ENCODE data around the gene PPP1R13L.

Gene PPP1R13L, protein sequence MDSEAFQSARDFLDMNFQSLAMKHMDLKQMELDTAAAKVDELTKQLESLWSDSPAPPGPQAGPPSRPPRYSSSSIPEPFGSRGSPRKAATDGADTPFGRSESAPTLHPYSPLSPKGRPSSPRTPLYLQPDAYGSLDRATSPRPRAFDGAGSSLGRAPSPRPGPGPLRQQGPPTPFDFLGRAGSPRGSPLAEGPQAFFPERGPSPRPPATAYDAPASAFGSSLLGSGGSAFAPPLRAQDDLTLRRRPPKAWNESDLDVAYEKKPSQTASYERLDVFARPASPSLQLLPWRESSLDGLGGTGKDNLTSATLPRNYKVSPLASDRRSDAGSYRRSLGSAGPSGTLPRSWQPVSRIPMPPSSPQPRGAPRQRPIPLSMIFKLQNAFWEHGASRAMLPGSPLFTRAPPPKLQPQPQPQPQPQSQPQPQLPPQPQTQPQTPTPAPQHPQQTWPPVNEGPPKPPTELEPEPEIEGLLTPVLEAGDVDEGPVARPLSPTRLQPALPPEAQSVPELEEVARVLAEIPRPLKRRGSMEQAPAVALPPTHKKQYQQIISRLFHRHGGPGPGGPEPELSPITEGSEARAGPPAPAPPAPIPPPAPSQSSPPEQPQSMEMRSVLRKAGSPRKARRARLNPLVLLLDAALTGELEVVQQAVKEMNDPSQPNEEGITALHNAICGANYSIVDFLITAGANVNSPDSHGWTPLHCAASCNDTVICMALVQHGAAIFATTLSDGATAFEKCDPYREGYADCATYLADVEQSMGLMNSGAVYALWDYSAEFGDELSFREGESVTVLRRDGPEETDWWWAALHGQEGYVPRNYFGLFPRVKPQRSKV

DNA sequence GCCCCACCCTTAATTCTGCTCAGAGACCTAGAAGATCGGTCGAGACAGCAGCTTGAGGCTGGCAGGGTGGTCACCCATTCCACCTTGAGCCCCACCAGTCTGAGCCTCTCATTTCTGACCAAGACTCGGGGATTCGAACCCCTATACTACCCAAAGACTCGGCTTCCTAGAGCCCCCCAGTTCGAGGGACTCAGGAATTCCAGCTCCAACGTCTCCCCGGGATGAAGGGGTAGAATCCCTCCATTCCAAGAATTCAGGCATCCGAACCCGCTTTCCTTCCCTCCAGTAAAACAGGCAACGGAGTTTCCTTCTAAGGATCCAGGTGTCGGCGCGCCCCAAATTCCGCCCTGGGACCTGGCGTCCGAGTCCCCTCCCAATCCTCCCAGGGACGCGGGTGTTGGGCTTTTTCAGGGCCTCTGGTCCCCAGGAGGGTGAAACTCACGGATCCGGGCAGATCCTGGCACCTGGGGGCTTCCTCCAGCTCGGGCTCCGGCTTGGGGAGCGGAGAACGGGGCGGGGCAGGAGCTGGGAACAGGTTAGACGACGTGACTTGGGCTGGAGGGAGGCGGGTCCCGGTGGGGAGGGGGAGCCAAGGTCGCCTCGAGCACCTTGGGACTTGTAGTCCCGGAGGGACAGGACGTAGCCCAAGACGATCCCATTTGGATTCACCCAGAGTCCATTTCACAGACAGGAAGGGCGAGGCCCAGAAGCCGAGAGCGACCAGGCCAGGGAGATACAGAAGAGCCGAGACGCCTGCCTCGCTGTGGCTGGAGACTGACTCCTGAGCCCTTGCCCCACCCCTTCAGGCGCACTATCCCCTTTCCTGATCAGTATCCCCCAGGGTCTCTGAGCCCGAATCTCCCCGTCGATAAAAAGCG lies at the start of gene PPP1R13L:
Gene PPP1R13L, minus strand, starts transcription at position 513 of the 878 bp plus-strand sequence. CDS start 6,751 bp downstream, outside the sequence.
- no peaks in the 10 kb centered on the region for H3K9me3 ChIP-seq (ENCODE audit: control insufficient read depth, insufficient read depth, low read length)
- peak within 1 kb of the TSS; percentile 95 for H3K4me3 ChIP-seq (ENCODE audit: low read length)
- peaks cover 52% of the 10 kb centered on the region for H3K4me1 ChIP-seq (ENCODE audit: control insufficient read depth, low read length)
- H3K9me2 ChIP-seq (replicated peaks; ENCODE audit: control insufficient read depth, low read length), result no peaks in the 10 kb centered on the region
- peaks cover 12% of the 10 kb centered on the region for H3K27me3 ChIP-seq (ENCODE audit: control insufficient read depth, low read length)
- peak within 1 kb of the TSS; percentile 91 for H3K4me2 ChIP-seq (ENCODE audit: low read length)
- H3K27ac ChIP-seq (ENCODE audit: low read depth, low read length), result peak within 1 kb of the TSS; percentile 83
- H4K20me1 ChIP-seq (ENCODE audit: control insufficient read depth, insufficient read depth, low read depth, low read length), result no peaks in the 10 kb centered on the region
- H3K36me3 ChIP-seq (ENCODE audit: control insufficient read depth, low read length), result peaks cover 16% of the 10 kb centered on the region
- peaks cover 12% of the 10 kb centered on the region; the same call in 1 of the 2 replicates for H3F3A ChIP-seq (ENCODE audit: control insufficient read depth, insufficient read depth)
- H3K79me2 ChIP-seq (ENCODE audit: control insufficient read depth, low read length), result peaks cover 31% of the 10 kb centered on the region
- TF ChIP-seq, protein P1, sequence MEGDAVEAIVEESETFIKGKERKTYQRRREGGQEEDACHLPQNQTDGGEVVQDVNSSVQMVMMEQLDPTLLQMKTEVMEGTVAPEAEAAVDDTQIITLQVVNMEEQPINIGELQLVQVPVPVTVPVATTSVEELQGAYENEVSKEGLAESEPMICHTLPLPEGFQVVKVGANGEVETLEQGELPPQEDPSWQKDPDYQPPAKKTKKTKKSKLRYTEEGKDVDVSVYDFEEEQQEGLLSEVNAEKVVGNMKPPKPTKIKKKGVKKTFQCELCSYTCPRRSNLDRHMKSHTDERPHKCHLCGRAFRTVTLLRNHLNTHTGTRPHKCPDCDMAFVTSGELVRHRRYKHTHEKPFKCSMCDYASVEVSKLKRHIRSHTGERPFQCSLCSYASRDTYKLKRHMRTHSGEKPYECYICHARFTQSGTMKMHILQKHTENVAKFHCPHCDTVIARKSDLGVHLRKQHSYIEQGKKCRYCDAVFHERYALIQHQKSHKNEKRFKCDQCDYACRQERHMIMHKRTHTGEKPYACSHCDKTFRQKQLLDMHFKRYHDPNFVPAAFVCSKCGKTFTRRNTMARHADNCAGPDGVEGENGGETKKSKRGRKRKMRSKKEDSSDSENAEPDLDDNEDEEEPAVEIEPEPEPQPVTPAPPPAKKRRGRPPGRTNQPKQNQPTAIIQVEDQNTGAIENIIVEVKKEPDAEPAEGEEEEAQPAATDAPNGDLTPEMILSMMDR (IDR thresholded peaks at IDR 0.05; ENCODE audit: low read depth, low read length, poor library complexity, severe bottlenecking), result no peak
- TF ChIP-seq EZH2phosphoT487 (IDR thresholded peaks at IDR 0.05; ENCODE audit: borderline replicate concordance, low read length), result no peak

DNA sequence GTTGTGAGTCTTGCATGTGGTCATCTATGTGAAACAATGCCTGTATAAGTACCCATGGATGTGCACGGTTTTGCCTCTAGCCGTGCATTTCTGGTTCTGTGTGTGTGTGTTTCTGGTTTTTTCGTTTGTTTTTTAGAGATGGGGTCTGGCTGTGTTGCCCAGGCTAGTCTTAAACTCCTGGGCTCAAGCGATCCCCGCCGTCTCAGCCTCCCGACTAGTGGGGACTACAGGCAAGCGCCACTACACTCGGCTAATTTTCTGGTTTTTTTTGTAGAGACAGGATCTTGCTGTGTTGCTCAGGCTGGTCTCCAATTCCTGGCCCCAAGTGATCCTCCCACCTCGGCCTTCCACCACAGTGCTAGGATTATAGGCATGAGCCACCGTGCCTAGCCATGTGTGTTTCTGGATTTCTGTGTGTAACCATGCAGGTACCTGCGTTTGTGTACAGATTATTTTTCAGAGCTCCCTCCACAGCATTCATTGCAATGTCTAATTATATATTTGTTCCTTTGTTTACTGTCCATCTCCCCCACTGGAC lies 47.0 kb upstream of the PPP1R13L start:
- H3K4me3 ChIP-seq (ENCODE audit: low read length), result peak overlapping the region; percentile 86
- no peaks in the 10 kb centered on the region for H3K9me2 ChIP-seq (replicated peaks; ENCODE audit: control insufficient read depth, low read length)
- peaks cover 57% of the 10 kb centered on the region for H3K4me1 ChIP-seq (ENCODE audit: control insufficient read depth, low read length)
- no peaks in the 10 kb centered on the region for H3K36me3 ChIP-seq (ENCODE audit: control insufficient read depth, low read length)
- H3F3A ChIP-seq (ENCODE audit: control insufficient read depth, insufficient read depth), result peaks cover 19% of the 10 kb centered on the region
- no peaks in the 10 kb centered on the region for H4K20me1 ChIP-seq (ENCODE audit: control insufficient read depth, insufficient read depth, low read depth, low read length)
- no peaks in the 10 kb centered on the region for H3K27me3 ChIP-seq (ENCODE audit: control insufficient read depth, low read length)
- no peaks in the 10 kb centered on the region for H3K9me3 ChIP-seq (ENCODE audit: control insufficient read depth, insufficient read depth, low read length)
- no peak for TF ChIP-seq EZH2phosphoT487 (IDR thresholded peaks at IDR 0.05; ENCODE audit: borderline replicate concordance, low read length)
- TF ChIP-seq, protein P1 (IDR thresholded peaks at IDR 0.05; ENCODE audit: low read depth, low read length, poor library complexity, severe bottlenecking), result no peak
- no peaks in the 10 kb centered on the region for H3K79me2 ChIP-seq (ENCODE audit: control insufficient read depth, low read length)
- H3K4me2 ChIP-seq (ENCODE audit: low read length), result peak overlapping the region; percentile 91
- H3K27ac ChIP-seq (ENCODE audit: low read depth, low read length), result no peak overlapping the region

DNA sequence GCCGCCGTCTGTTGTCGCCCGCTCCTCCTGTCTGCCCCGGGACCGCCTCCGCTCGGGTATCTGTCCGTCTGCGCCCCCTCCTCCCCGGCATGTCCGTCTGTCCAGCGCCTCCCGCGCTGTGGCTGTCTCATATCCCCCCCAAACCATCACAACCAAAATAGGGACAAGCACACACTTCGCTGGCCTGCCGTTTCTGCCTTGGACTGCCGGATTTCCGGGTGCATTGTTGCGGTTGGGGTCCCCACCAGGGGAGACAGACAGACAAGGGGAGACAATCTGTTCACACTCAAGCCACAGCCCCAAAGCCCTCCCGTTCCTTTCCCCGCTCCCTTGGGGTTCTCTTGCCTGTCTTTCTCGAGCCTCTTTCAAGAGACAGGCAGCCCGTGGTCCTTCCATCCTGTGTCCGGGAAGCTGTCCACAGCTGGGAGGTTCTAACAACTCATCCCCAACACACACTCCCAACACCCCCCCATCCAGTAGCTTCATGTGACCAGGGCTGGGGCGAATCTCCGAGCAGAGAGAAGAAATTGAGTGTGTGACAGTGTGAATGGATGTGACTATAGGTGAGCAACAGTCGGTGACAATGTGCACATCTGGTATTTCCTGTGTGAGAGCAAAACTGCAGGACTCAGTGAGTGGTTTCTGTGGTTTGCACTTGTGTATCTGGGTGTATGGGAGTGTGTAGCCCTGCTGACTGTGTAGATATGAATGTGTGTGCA lies 46.4 kb upstream of the PPP1R13L start:
- Histone ChIP-seq H3K9me2 (replicated peaks; ENCODE audit: control insufficient read depth, low read length) (no peaks in the 10 kb centered on the region), H3K36me3 (ENCODE audit: control insufficient read depth, low read length) (no peaks in the 10 kb centered on the region), H3K27ac (ENCODE audit: low read depth, low read length) (peak overlapping the region; percentile 50), H3K27me3 (ENCODE audit: control insufficient read depth, low read length) (no peaks in the 10 kb centered on the region), H4K20me1 (ENCODE audit: control insufficient read depth, insufficient read depth, low read depth, low read length) (no peaks in the 10 kb centered on the region), H3K9me3 (ENCODE audit: control insufficient read depth, insufficient read depth, low read length) (no peaks in the 10 kb centered on the region), H3K4me2 (ENCODE audit: low read length) (peak overlapping the region; percentile 91), H3K79me2 (ENCODE audit: control insufficient read depth, low read length) (no peaks in the 10 kb centered on the region), H3K4me1 (ENCODE audit: control insufficient read depth, low read length) (peaks cover 53% of the 10 kb centered on the region), H3K4me3 (ENCODE audit: low read length) (peak overlapping the region; percentile 86), H3F3A (ENCODE audit: control insufficient read depth, insufficient read depth) (peaks cover 19% of the 10 kb centered on the region)
- TF ChIP-seq, protein P1 (IDR thresholded peaks at IDR 0.05; ENCODE audit: low read depth, low read length, poor library complexity, severe bottlenecking), result no peak
- TF ChIP-seq EZH2phosphoT487 (IDR thresholded peaks at IDR 0.05; ENCODE audit: borderline replicate concordance, low read length), result no peak
